ENCODE data around the gene CCDC85C.

The CCDC85C gene

GRCh38 chr14:99589651-99590530, 14.1 kb downstream of the CCDC85C start:
- no peak for DNase-seq (ENCODE audit: low read depth in 2 of 2)

GRCh38 chr14:99589031-99589441, 15.0 kb downstream of the CCDC85C start:
- DNase-seq (ENCODE audit: low read depth in 2 of 2): no peak

GRCh38 chr14:99587460-99588278, 16.3 kb downstream of the CCDC85C start:
- no peak for DNase-seq (ENCODE audit: low read depth in 2 of 2)

GRCh38 chr14:99586761-99587459, 17.1 kb downstream of the CCDC85C start:
- DNase-seq (ENCODE audit: low read depth in 2 of 2): no peak

GRCh38 chr14:99586054-99586760, 17.8 kb downstream of the CCDC85C start:
- no peak for DNase-seq (ENCODE audit: low read depth in 2 of 2)

GRCh38 chr14:99584823-99585222, 19.2 kb downstream of the CCDC85C start:
- no peak for DNase-seq (ENCODE audit: low read depth in 2 of 2)

- no peak for DNase-seq (ENCODE audit: low read depth in 2 of 2)
Measured at GRCh38 chr14:99581938-99582337, 22.1 kb downstream of the CCDC85C start.

- no peak for DNase-seq (ENCODE audit: low read depth in 2 of 2)
Measured at GRCh38 chr14:99581374-99581773, 22.6 kb downstream of the CCDC85C start.

- DNase-seq (ENCODE audit: low read depth in 2 of 2): no peak
Measured at GRCh38 chr14:99579903-99580571, 24.0 kb downstream of the CCDC85C start.

- no peak for DNase-seq (ENCODE audit: low read depth in 2 of 2)
Measured at GRCh38 chr14:99579120-99579836, 24.7 kb downstream of the CCDC85C start.

- DNase-seq (ENCODE audit: low read depth in 2 of 2): no peak
Measured at GRCh38 chr14:99578541-99579101, 25.4 kb downstream of the CCDC85C start.

- DNase-seq (ENCODE audit: low read depth in 2 of 2): no peak
Measured at GRCh38 chr14:99576761-99577705, 27.0 kb downstream of the CCDC85C start.

GRCh38 chr14:99576304-99576703, 27.7 kb downstream of the CCDC85C start:
- DNase-seq (ENCODE audit: low read depth in 2 of 2): no peak

- DNase-seq (ENCODE audit: low read depth in 2 of 2): no peak
Measured at GRCh38 chr14:99575043-99576023, 28.7 kb downstream of the CCDC85C start.

- DNase-seq (ENCODE audit: low read depth in 2 of 2): no peak
Measured at GRCh38 chr14:99574099-99574880, 29.7 kb downstream of the CCDC85C start.

GRCh38 chr14:99573436-99574098, 30.4 kb downstream of the CCDC85C start:
- no peak for DNase-seq (ENCODE audit: low read depth in 2 of 2)

Data from stimulated activated CD8-positive, alpha-beta memory T cell treated with anti-CD3 and anti-CD28 coated beads, Interleukin-15, amount 100 ng/mL, for 4 hours (primary cell).